GM11168 (cell line): ENCODE results near the gene CC2D1A.

Experiments used
- in situ Hi-C: fragments of 300-500 bp; cut with MboI; formaldehyde crosslinking; loops from one replicate; pipeline ENCODE4 v1.12.0; 2022; ENCODE audit warnings: low sequenced_read_pairs; ENCODE audit not compliant: unreplicated experiment

The CC2D1A gene

DNA sequence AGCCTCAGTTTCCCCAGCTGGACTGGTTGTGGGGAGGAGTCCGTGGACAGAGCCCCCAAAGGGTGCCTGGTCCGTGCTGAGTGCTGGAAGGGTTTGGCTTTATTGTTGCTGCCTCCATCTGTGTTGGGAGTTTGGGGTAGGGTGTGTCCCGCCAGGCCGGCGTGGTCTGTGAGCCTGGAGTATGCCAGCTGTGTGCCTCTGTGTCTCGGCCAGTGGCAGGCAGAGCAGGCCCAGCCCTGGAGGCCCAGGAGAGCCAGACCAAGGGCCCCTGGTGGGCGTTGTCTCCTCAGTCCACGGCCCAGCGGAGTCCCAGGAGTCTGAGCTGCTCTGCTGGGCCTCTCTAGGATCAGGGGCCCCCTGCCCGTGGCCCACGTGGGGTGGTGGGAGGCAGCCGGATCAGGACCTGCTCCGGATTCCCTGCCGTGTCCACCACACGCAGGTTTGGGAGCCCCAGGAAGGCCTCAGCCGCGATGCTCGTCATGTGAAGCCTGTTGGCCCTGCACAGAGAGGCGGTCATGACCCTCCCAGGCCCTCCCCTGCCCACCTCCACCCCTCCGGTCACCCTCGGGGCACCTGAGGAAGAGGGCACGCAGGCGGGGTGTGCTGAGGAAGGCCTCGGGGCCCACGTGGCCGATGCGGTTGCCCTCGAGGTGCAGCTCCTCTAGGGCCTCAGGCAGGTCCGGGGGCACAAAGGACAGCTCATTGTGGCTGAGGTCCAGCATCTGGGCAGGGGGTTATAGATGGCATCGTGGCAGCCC is 25.6 kb downstream of the CC2D1A start:
- in situ Hi-C loops = no loop called here

- in situ Hi-C loops = no loop called here
Measured at GRCh38 chr19:13932149-13932637, 26.2 kb downstream of the CC2D1A start.

DNA sequence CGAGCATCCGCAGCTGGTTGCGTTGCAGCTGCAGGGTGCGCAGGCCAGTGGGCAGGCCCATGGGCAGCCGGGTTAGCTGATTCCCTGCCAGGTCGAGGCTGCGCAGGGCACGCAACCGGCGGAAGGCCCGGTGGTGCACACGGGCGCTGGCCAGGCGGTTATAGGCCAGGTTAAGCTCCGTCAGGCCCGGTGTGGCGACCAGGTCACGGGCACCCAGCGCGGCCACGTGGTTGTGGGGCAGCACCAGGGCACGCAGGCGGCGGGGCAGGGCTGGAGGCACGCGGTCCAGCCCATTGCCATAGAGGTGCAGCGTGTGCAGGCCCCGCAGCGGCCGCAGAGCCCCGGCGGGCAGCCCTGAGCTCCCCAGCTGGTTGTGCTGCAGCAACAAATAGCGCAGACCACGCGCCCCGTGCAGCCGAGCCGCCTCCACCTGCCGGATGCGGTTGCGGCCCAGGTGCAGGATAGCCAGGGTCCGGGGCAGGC is 27.0 kb downstream of the CC2D1A start:
- in situ Hi-C loops = no loop called here

- in situ Hi-C loops = no loop called here
Measured at GRCh38 chr19:13934785-13935109, 28.7 kb downstream of the CC2D1A start.

- in situ Hi-C loops = no loop called here
Measured at GRCh38 chr19:13935765-13936510, 29.9 kb downstream of the CC2D1A start.

GRCh38 chr19:13937479-13938300 is 31.7 kb downstream of the CC2D1A start:
- in situ Hi-C loops = no loop called here

DNA sequence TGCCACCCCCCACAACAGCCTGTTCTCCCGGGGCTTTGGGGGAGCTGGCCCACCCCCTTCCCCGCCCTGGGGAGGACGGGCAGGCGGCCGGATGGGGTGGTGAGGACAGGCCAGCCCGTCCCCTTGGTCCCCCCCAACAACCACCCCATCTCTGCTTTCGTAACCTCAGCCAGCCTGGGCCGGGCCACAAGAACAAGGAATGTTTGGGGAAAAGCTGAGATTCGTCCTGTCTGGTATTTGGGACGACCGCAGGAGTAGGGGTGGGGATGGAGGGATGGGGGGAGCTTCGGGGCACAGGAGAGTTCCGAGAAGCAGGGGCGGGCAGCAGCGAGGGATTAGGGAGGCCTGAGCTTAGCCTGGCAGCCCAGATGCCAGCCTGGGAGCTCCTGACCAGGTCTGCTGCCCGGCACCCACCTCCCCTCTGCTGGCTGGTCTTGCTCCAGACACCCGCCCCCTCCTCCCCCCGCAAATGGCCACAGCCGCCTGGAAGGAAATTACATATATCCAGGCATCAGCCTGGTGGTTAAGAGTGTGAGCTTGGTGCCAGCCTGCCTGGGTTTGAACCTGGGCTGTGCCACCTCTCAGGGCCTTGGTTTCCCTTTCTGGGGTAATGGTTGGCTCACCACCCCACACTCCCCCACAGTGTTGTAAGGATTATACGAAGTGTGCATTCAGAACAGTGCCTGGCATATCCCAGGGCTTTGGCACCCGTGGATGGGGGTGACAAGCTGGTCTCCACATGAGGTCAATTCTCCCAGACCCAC is 32.5 kb downstream of the CC2D1A start, which contains the start of gene PODNL1:
Gene PODNL1, minus strand, starts transcription at position 117 of the 764 bp plus-strand sequence. CDS start 236 bp downstream, outside the sequence.
- in situ Hi-C loops = no loop called here

DNA sequence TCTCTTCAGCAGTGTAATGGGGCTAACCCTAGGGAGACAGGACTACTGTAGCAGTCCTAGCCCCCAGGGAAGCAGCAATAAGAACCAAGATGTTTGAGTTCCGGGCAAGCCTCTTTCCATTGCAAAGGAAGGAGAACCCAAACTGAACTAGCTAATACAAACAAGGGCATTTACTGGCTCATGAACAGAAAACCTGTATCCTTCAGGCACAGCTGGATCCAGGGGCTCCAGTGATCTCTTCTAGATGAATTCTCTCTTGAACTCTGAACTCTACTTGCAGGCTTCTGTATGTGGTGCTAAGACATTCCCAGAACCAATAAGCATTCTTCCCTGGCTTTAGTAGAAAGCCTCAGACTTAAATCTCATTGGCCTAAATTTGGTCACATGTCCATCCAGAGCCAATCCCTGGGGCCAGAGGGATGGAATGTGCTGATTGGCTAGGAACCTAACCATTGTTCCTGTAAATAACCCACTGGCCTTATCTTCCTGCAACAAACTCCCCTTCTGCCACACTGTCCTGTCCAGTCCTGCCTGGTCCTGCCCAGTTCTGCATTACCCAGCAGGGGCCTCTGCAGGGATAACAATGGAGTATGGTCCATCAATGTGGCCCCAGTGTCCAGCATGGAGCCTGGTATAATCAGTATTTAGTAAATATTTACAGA is 36.2 kb downstream of the CC2D1A start:
- in situ Hi-C loops = no loop called here

GRCh38 chr19:13946414-13946813 is 40.4 kb downstream of the CC2D1A start:
- in situ Hi-C loops = no loop called here

DNA sequence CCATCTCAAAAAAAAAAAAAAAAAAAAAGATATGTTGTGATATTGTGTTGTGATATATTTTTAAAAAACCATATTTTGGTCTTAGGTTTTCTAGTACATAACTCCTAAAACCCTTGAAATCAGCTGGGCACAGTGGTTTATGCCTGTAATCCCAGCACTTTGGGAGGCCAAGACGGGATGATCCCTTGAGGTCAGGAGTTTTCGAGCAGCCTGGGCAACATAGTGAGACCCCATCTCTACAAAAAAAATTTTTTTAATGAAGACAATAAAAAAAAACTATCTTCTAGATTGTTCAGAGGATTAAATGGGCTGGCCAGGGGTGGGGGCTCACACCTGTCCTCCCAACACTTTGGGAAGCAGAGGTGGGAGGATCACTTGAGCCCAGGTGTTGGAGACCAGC is 45.0 kb downstream of the CC2D1A start:
- in situ Hi-C loops = no loop called here

GRCh38 chr19:13951799-13952153 is 45.8 kb downstream of the CC2D1A start:
- in situ Hi-C loops = no loop called here

- in situ Hi-C loops = no loop called here
Measured at GRCh38 chr19:13952154-13952930, 46.3 kb downstream of the CC2D1A start, which contains the start of gene DCAF15. DCAF15 (plus strand) TSS chr19:13952509; CDS start chr19:13952513, 4 bp downstream.

DNA sequence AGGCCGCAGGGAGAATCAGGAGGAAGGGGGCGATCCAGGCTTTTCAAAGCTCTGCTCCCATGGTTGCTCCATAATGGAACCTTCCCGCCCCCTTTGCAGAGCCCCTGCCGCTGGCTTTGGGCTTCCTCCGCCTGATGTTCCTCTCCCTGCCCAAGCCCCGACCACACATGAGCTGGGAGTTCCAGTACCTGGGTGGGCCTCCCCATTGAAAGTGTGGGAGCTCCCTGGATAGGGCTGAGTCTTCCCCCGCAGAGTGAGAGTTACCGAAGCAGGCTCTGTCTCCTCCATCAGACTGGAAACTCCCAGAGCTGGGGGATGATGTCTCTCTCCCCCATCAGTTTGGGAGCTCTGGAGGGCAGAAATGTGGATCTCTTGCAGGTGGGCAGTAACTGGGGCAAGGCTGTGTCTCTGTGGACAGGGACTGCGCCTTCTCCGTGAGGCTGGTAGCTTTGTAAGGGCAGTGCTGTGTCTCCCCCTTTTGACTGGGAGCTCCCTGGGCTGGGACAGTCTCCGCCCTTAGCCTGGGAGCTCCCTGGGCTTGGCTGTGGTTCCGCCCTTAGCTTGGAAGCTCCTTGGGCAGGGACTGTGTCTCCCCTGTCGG is 47.0 kb downstream of the CC2D1A start:
- in situ Hi-C loops = no loop called here

DNA sequence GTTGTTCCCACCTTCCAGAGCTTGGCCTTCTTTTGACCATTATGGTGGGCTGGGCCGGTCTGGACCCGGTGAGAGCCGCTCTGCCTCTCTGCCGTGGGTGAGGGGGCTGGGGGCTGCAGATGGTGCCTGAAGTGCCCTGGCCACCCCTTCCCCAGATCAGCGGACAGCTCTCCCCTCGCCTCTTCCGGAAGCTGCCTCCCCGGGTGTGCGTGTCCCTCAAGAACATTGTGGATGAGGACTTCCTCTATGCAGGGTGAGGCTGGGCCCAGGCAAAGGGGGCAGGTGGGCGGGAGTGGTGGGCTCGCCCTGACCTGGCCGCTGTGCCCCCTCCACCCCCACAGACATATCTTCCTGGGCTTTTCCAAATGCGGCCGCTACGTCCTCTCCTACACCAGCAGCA is 48.2 kb downstream of the CC2D1A start:
- in situ Hi-C loops = no loop called here

GRCh38 chr19:13955662-13956364 is 49.8 kb downstream of the CC2D1A start:
- in situ Hi-C loops = no loop called here

DNA sequence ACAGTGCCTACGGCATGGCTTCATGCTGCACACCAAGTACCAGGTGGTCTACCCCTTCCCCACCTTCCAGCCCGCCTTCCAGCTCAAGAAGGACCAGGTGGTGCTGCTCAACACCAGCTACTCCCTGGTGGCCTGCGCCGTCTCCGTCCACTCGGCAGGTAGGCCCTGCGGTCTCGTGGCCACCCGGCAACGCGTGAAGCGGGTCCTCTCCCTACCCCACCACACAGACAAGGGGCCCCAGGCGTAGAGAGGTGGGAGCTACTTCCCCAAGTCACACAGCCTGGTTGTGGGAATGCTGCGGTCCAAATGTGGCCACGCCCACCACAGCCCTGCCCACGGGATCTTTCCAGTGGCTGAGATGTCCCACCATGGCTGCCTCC is 50.4 kb downstream of the CC2D1A start:
- in situ Hi-C loops = no loop called here

GRCh38 chr19:13957051-13957450 is 51.0 kb downstream of the CC2D1A start:
- in situ Hi-C loops = no loop called here

DNA sequence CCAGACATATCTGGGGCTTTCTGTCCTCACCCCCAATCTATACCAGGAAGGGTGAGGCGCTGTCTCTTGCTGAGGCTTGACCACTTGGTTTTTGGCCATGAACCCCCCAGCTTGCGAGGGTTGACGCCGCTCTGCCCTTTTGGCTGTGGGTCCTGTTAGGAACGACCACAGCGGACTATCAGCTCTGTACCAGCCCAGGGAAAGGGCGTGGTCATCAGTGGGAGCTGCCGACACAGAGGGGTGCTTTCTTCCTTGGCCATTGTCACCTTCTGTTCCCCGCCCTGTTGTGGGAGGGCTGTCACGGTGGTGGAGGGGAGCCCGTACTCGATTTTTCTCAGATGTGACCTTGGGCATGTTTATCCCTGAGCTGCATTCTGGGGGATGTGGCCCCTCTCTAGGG is 52.0 kb downstream of the CC2D1A start:
- in situ Hi-C loops = no loop called here
